ENCODE data around the gene CCR6. TPM values are rescaled to one million over a fixed set of nuclear protein-coding genes. Genes with fewer than 3 reads are reported as not detected.
A peak's percentile ranks its signal among the peaks of the same experiment; 100 is the strongest.

Gene CCR6
- total RNA-seq, 3 donors from 2014 or later, result 1.7 to 8.8 (median 5.1) TPM

GRCh38 chr6:167093406-167093921 is 29.4 kb upstream of the CCR6 start:
- Mint-ChIP-seq H3K4me1 (ENCODE audit: low read depth) (peaks cover 70% of the 10 kb centered on the region), H3K4me3 (peak overlapping the region; percentile 72), H3K9me3 (no peaks in the 10 kb centered on the region), H3K27me3 (ENCODE audit: low read depth) (no peaks in the 10 kb centered on the region), H3K36me3 (ENCODE audit: insufficient read depth) (no peaks in the 10 kb centered on the region)
- ATAC-seq (no peak), DNase-seq (no peak)

GRCh38 chr6:167093922-167094432 is 28.9 kb upstream of the CCR6 start:
- ATAC-seq, result peak; percentile 64 to 73
- Mint-ChIP-seq H3K36me3 (ENCODE audit: insufficient read depth) (no peaks in the 10 kb centered on the region), H3K4me3 (peak overlapping the region; percentile 72), H3K4me1 (ENCODE audit: low read depth) (peaks cover 75% of the 10 kb centered on the region), H3K27me3 (ENCODE audit: low read depth) (no peaks in the 10 kb centered on the region), H3K9me3 (no peaks in the 10 kb centered on the region)
- peak; percentile 73 for DNase-seq

GRCh38 chr6:167094436-167094819 is 28.5 kb upstream of the CCR6 start:
- peak overlapping the region; percentile 72 for H3K4me3 Mint-ChIP-seq

GRCh38 chr6:167094820-167095637 is 27.9 kb upstream of the CCR6 start:
- peak; percentile 74 to 76 for ATAC-seq
- Mint-ChIP-seq H3K4me1 (ENCODE audit: low read depth) (peaks cover 76% of the 10 kb centered on the region), H3K9me3 (no peaks in the 10 kb centered on the region), H3K36me3 (ENCODE audit: insufficient read depth) (no peaks in the 10 kb centered on the region), H3K4me3 (peak overlapping the region; percentile 72), H3K27me3 (ENCODE audit: low read depth) (peaks cover 2% of the 10 kb centered on the region)
- DNase-seq, result no peak

More at GRCh38 chr6:167094436-167094819, 28.5 kb upstream of the CCR6 start:
- peaks cover 78% of the 10 kb centered on the region for H3K4me1 Mint-ChIP-seq (ENCODE audit: low read depth)
- no peaks in the 10 kb centered on the region for H3K27me3 Mint-ChIP-seq (ENCODE audit: low read depth)
- no peak for DNase-seq
- H3K9me3 Mint-ChIP-seq, result no peaks in the 10 kb centered on the region
- ATAC-seq, result no peak
- H3K36me3 Mint-ChIP-seq (ENCODE audit: insufficient read depth), result no peaks in the 10 kb centered on the region

GRCh38 chr6:167095888-167096287 is 27.0 kb upstream of the CCR6 start:
- H3K27me3 Mint-ChIP-seq (ENCODE audit: low read depth), result peaks cover 2% of the 10 kb centered on the region
- no peak for ATAC-seq
- DNase-seq, result no peak
- H3K4me1 Mint-ChIP-seq (ENCODE audit: low read depth), result peaks cover 71% of the 10 kb centered on the region
- no peaks in the 10 kb centered on the region for H3K9me3 Mint-ChIP-seq
- H3K36me3 Mint-ChIP-seq (ENCODE audit: insufficient read depth), result no peaks in the 10 kb centered on the region
- H3K4me3 Mint-ChIP-seq, result no peak overlapping the region

GRCh38 chr6:167096991-167097390 is 25.9 kb upstream of the CCR6 start:
- H3K4me1 Mint-ChIP-seq (ENCODE audit: low read depth), result peaks cover 60% of the 10 kb centered on the region

GRCh38 chr6:167097770-167098169 is 25.1 kb upstream of the CCR6 start:
- Mint-ChIP-seq H3K4me1 (ENCODE audit: low read depth) (peaks cover 56% of the 10 kb centered on the region), H3K4me3 (no peak overlapping the region), H3K27me3 (ENCODE audit: low read depth) (peaks cover 2% of the 10 kb centered on the region), H3K9me3 (no peaks in the 10 kb centered on the region), H3K36me3 (ENCODE audit: insufficient read depth) (no peaks in the 10 kb centered on the region)
- no peak for DNase-seq
- no peak for ATAC-seq

More at GRCh38 chr6:167096991-167097390, 25.9 kb upstream of the CCR6 start:
- DNase-seq (no peak), ATAC-seq (no peak)
- Mint-ChIP-seq H3K27me3 (ENCODE audit: low read depth) (peaks cover 2% of the 10 kb centered on the region), H3K9me3 (no peaks in the 10 kb centered on the region), H3K36me3 (ENCODE audit: insufficient read depth) (no peaks in the 10 kb centered on the region), H3K4me3 (no peak overlapping the region)

- no peaks in the 10 kb centered on the region for H3K36me3 Mint-ChIP-seq (ENCODE audit: insufficient read depth)
- no peak for DNase-seq
- peaks cover 2% of the 10 kb centered on the region for H3K27me3 Mint-ChIP-seq (ENCODE audit: low read depth)
- no peaks in the 10 kb centered on the region for H3K9me3 Mint-ChIP-seq
- no peak overlapping the region for H3K4me3 Mint-ChIP-seq
- H3K4me1 Mint-ChIP-seq (ENCODE audit: low read depth), result peaks cover 56% of the 10 kb centered on the region
- ATAC-seq, result no peak
Measured at GRCh38 chr6:167098825-167099225, 24.1 kb upstream of the CCR6 start.

- DNase-seq (no peak), ATAC-seq (no peak)
- peaks cover 51% of the 10 kb centered on the region for H3K4me1 Mint-ChIP-seq (ENCODE audit: low read depth)
- peaks cover 2% of the 10 kb centered on the region for H3K27me3 Mint-ChIP-seq (ENCODE audit: low read depth)
- no peaks in the 10 kb centered on the region for H3K9me3 Mint-ChIP-seq
- no peaks in the 10 kb centered on the region for H3K36me3 Mint-ChIP-seq (ENCODE audit: insufficient read depth)
- no peak overlapping the region for H3K4me3 Mint-ChIP-seq
Measured at GRCh38 chr6:167099707-167100106, 23.2 kb upstream of the CCR6 start.

- Mint-ChIP-seq H3K9me3 (no peaks in the 10 kb centered on the region), H3K27me3 (ENCODE audit: low read depth) (peaks cover 2% of the 10 kb centered on the region), H3K4me1 (ENCODE audit: low read depth) (peaks cover 45% of the 10 kb centered on the region), H3K36me3 (ENCODE audit: insufficient read depth) (no peaks in the 10 kb centered on the region), H3K4me3 (no peak overlapping the region)
- DNase-seq (no peak), ATAC-seq (no peak)
Measured at GRCh38 chr6:167100241-167100674, 22.6 kb upstream of the CCR6 start.

GRCh38 chr6:167102318-167102717 is 20.6 kb upstream of the CCR6 start:
- DNase-seq, result no peak
- Mint-ChIP-seq H3K27me3 (ENCODE audit: low read depth) (peaks cover 2% of the 10 kb centered on the region), H3K4me3 (no peak overlapping the region), H3K4me1 (ENCODE audit: low read depth) (peaks cover 34% of the 10 kb centered on the region), H3K36me3 (ENCODE audit: insufficient read depth) (no peaks in the 10 kb centered on the region), H3K9me3 (no peaks in the 10 kb centered on the region)
- ATAC-seq, result no peak

GRCh38 chr6:167103041-167103891 is 19.6 kb upstream of the CCR6 start:
- Mint-ChIP-seq H3K36me3 (ENCODE audit: insufficient read depth) (no peaks in the 10 kb centered on the region), H3K27me3 (ENCODE audit: low read depth) (peaks cover 2% of the 10 kb centered on the region), H3K4me3 (no peak overlapping the region), H3K4me1 (ENCODE audit: low read depth) (peaks cover 37% of the 10 kb centered on the region), H3K9me3 (no peaks in the 10 kb centered on the region)
- no peak for DNase-seq
- ATAC-seq, result no peak

GRCh38 chr6:167104388-167104787 is 18.5 kb upstream of the CCR6 start:
- DNase-seq, result no peak
- Mint-ChIP-seq H3K27me3 (ENCODE audit: low read depth) (peaks cover 2% of the 10 kb centered on the region), H3K9me3 (no peaks in the 10 kb centered on the region), H3K4me3 (no peak overlapping the region), H3K4me1 (ENCODE audit: low read depth) (peaks cover 30% of the 10 kb centered on the region), H3K36me3 (ENCODE audit: insufficient read depth) (no peaks in the 10 kb centered on the region)
- no peak for ATAC-seq

- no peaks in the 10 kb centered on the region for H3K9me3 Mint-ChIP-seq
- ATAC-seq, result no peak
Measured at GRCh38 chr6:167105060-167105459, 17.8 kb upstream of the CCR6 start.

More at GRCh38 chr6:167105060-167105459, 17.8 kb upstream of the CCR6 start:
- H3K27me3 Mint-ChIP-seq (ENCODE audit: low read depth), result peaks cover under 1% of the 10 kb centered on the region
- no peaks in the 10 kb centered on the region for H3K36me3 Mint-ChIP-seq (ENCODE audit: insufficient read depth)
- no peak for DNase-seq
- peaks cover 29% of the 10 kb centered on the region for H3K4me1 Mint-ChIP-seq (ENCODE audit: low read depth)
- H3K4me3 Mint-ChIP-seq, result no peak overlapping the region
